GM19452 (cell line): ENCODE measurements around the gene SHROOM1.
"Not testable (repeated sequence)": the region's sequence is repeated elsewhere in the genome, so short reads cannot be mapped to it uniquely, and the experiment has no call there.

Experiments used
- ATAC-seq: cut with Tn5 transposase; IDR thresholded peaks from one replicate; pipeline ENCODE4 v1.9.1; 2021; ENCODE audit not compliant: unreplicated experiment

SHROOM1 gene

GRCh38 chr5:132812123-132812765 lies 18.2 kb downstream of the SHROOM1 start:
- ATAC-seq = no peak

GRCh38 chr5:132810605-132811004 lies 19.8 kb downstream of the SHROOM1 start:
- ATAC-seq = no peak

GRCh38 chr5:132808866-132809265 lies 21.6 kb downstream of the SHROOM1 start:
- ATAC-seq = no peak

GRCh38 chr5:132808448-132808847 lies 22.0 kb downstream of the SHROOM1 start:
- no peak for ATAC-seq

- ATAC-seq = no peak
These were observed 23.1 kb downstream of the SHROOM1 start for GRCh38 chr5:132807163-132807838.

- not testable (repeated sequence) for ATAC-seq
These were observed 23.7 kb downstream of the SHROOM1 start for GRCh38 chr5:132806804-132807162.

GRCh38 chr5:132805872-132806271 lies 24.6 kb downstream of the SHROOM1 start:
- not testable (repeated sequence) for ATAC-seq

- ATAC-seq = not testable (repeated sequence)
These were observed 26.2 kb downstream of the SHROOM1 start for GRCh38 chr5:132804219-132804618.

DNA sequence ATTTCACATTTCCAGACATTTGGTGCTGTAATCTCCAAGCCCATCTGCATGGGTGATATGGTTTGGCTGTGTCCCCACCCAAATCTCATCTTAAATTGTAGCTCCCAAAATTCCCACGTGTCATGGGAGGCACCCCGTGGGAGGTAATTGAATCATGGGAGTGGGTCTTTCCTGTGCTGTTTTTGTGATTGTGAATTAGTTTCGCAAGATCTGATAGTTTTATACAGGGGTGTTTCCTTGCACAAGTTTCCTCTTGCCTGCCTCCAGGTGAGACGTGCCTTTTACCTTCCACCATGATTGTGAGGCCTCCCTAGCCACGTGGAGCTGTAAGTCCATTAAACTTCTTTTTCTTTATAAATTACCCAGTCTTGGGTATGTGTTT lies 27.8 kb downstream of the SHROOM1 start:
- ATAC-seq = not testable (repeated sequence)

DNA sequence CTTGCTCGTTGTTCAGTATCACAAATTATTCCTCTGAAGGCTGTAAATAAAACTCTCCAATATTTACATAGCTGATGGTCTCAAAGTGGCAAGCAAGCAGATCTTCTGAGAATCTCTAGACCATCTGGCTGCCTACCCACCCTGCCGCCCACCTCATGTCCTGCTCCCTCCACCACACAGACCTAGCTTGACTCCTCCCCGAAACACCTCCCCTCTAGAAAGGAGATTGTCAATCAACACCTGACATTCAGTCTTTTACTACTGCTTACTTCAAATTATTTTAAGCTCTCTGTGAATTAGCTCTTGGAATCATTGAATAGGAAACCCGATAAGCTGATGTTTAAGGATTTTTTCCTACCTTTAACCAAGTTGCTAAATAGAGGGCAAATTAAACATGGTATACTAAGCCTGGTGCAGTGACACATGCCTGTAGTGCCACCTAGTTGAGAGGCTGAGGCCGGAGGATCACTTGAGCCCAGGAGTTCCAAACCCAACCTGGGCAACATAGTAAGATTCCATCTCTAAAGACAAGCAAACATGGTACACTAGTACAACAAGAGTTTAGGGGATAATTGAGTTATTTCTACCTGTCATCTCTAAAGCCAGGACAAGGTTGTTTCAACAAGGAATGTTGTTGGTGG lies 28.3 kb downstream of the SHROOM1 start:
- no peak for ATAC-seq

DNA sequence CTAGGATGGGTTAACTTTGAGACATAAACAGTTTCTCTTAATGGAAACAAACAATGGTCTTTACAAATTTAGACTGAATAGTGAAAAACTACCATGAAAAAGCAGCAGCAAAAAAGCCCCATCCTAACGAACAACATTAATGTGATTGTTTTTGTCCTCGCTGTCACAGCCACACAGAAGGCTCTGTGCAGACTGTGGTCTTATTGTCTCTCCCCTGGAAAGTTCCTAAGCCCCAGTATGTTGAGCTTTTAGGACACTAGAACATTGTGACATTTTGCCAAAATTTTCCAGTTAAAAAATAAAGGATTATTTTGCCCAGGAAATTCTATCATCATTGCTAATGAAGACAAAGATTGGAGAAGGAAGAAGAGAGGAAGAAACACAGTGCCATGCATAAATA lies 29.9 kb downstream of the SHROOM1 start:
- ATAC-seq = no peak

DNA sequence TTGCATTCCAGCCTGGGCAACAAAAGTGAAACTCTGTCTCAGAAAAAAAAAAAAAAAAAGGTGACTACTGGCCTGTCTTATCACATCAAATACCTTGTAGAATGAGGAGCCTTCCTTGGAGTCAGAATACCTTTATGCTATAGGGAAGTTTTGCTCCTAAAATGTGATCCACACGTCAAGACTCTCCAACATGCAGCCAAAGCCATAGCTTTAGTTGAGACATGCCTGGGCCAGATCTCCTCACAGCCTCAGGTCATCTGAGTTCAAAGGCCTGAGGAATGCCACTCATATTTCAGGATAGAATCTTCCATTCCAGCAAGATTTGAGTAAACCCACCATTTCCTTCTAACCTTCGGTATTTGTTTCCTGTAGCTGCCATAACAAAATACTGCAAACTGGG lies 31.1 kb downstream of the SHROOM1 start:
- no peak for ATAC-seq

DNA sequence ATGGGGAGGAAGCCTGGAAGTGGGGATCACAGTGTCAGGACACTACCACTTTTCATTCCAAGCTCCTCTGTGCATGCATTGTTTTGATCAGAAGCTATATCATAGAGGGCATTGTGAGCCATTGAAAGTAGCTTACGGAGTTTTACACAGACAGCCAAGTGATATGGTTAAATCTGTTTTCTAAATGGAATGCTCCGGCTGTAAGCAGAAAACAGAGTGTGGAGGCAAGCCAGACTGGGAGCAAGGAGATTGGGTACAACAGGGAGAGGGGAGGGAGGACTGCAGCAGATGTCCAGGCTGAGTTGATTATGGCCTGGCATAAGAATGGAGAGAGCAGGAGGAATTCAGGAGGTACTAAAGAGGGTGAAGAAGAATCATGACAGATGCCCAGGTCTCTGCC lies 32.8 kb downstream of the SHROOM1 start:
- ATAC-seq = no peak

DNA sequence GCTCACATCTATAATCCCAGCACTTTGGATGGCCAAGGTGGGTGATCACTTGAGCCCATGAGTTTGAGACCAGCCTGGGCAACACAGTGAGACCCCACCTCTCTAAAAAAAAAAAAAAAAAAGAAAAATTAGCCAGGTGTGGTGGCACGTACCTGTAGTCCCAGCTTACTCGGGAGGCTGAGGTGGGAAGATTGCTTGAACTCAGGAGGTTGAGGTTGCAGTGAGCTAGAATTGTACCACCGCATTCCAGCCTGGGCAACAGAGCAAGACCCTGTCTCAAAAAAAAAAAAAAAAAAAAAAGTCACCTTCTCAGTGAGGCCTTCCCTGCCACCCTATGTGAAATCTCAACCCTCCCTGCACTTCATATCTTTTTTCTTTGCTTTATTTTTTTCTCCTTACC lies 39.4 kb downstream of the SHROOM1 start:
- ATAC-seq = no peak

DNA sequence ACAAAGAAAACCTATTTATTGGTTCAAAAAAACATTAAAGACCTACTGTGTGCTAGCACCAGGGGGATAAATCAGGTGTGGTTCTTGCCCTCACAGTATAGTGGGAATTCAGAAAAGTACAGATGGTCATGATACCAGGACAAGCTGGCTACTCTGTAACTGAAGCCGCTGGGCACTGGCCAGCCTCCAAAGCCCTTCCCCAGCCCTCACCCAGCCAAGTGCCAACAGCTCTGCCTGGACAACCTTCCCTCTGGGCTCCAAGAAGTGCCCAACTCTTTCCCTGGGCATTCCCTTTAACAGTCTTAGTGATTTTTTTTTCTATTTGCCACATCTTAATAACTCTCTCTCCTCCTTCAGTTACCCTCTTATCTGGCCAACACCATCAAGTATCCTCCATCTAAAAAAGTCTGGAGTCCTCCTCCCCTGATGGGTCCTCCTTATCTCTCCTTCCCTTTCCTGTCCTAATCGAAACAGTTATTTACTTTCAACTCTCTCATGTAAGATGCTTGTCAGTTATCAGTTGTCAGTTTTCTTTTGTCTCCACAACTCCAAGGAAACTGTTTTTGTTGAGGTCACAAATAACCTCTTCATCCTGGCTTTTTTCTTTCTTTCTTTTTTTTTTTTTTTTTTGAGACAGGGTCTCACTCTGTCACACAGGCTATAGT lies 40.1 kb downstream of the SHROOM1 start:
- ATAC-seq = no peak

GRCh38 chr5:132788990-132789886 lies 41.2 kb downstream of the SHROOM1 start:
- ATAC-seq = no peak

DNA sequence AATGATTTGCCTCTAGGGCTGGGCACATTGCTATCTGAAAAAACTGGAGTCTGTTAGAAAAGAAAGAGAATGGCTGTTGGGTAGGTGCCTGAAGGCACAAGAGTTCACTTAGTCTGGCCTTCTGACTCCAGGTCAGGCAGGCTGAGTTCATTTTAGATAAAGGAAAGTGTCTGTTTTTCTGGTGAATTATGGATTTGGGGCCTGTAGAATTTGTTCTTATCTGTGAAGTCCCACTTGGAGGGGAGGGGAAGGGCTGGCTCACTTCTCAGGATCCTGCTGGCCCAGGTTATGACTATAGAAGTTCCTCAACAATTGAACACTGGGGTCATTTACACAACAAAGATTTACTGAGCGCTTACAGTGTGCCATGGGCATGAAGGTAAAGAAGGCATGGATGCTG lies 41.9 kb downstream of the SHROOM1 start:
- ATAC-seq = no peak

GRCh38 chr5:132787076-132787475 lies 43.4 kb downstream of the SHROOM1 start:
- ATAC-seq = no peak

DNA sequence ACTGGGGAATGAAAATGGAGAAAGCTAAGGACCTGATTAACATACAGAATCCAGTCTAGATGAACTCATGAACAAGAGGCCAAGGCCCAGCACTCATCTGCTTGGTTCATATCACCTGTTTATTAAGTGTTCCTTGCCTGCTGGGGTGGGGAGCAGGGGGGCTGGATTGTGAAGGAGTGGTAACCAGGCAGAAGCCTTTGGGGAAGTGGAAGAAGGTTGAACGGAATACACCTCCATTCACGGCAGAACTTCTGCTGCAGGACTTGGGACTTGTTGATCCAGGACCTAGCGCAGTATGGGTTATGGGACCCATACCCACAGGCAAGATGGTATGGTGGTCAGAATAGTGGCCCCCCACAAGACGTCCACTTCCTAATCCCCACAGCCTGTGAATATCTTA lies 44.6 kb downstream of the SHROOM1 start:
- no peak for ATAC-seq

DNA sequence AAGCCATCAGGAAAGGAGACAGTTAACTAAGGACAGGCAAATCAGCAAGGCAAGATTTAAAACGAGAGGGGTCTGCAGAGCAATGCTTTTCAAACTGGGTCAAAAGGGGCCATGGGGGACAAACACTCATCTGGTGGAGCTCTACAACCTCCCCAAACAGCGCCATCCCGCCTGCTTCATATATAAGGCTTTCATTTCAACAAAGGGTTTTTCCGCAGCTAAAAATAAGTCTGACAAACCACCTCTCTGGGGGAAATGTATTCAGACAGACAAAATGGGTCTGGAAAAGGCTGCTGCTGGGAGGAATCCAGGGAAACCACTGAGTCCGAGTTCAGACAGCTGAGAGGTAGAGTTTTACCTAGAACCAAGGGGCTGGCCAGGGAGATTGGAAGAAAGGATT lies 45.1 kb downstream of the SHROOM1 start:
- ATAC-seq = no peak

DNA sequence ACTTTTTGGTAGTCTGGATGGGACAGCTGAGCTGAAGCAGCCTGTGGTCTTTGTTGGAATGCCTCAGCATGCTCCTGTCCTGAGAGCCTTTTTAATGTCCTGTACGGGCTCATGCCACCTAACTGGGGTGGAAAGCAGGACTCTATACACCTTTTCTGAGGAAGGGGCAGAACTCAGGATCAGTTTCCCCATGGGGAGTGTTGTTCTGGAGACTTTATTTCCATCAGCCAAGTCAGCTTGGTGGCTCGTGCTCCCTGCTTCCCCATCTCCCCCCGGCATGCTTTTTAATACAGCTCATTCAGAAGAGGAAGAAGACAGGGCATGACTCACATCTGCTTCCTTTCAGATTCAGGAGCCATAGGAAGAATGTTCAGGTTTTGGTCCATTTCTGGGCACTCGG lies 48.3 kb downstream of the SHROOM1 start:
- ATAC-seq = no peak
